Ramos (cell line): Measurements from ENCODE around the gene TSPAN1.
"Not testable (repeated sequence)": the region's sequence is repeated elsewhere in the genome, so short reads cannot be mapped to it uniquely, and the experiment has no call there.

Experiments
- in situ Hi-C: fragments of 300-500 bp; cut with MboI; formaldehyde crosslinking; loops from one replicate; pipeline ENCODE4 v1.14.3; 2022; ENCODE audit warnings: low sequenced_read_pairs; ENCODE audit not compliant: unreplicated experiment

TSPAN1 gene

DNA sequence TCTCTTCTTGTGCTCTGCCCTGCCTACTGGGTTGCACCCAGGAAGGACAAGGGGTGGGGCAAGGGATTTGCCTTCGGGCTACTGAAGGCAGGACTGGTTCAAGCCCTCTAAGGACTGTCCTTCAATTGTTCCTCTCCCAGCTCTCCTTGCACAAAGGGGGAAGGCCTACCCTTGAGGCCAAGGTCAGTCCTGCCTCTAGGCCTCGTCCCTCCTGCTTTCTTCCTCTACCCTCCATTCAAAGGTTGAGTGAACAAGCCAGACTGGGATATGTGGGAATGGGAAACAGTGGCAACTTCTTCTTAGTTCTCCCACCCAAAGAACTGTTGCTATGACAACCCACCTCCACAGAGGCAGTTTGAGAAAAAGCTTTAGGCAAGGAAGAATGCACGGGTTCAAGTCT is 30.9 kb downstream of the TSPAN1 start:
- in situ Hi-C loops: loop anchor here (25.0 kb wide), 1 partner anchor 1193 kb away; the partner anchor contains the start of genes HECTD3 and UROD

DNA sequence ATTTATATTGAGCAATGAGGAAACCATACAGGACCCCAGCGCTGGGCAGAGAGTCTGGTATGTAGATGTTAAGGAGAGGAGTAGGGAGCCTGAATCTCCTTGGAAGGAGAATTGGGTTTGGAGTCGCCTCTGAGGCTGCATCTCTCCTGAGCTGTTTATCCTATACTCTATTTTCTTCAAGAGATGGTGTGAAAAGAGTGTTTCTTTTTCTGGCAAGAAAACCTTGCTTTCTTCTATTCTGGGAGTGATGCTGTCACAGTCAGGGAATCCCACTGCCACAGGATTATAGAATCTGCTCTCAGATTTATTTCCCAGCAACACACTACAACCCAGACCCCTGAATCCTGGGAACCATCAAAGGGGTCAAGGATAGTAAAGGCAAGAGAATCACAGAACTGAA is 31.5 kb downstream of the TSPAN1 start:
- in situ Hi-C loops: loop anchor here (25.0 kb wide), 1 partner anchor 1194 kb away; the partner anchor contains the start of genes HECTD3 and UROD

DNA sequence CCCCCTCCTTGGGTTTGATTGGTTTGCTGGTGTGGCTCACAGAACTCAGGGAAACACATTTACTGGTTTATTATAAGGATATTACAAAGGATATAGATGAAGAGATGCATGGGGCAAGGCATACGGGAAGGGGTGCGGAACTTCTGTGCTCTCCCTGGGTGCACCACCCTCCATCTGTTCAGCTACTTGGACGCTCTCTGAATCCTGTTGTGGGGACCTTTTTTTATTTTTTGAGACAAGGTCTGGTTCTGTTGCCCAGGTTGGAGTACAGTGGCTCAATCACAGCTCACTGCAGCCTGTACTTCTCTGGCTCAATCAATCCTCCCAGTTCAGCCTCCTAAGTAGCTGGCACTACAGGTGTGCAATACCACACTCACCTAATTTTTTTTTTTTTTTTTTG is 35.7 kb downstream of the TSPAN1 start:
- in situ Hi-C loops: loop anchor here (25.0 kb wide), 1 partner anchor 1198 kb away; the partner anchor contains the start of genes HECTD3 and UROD

DNA sequence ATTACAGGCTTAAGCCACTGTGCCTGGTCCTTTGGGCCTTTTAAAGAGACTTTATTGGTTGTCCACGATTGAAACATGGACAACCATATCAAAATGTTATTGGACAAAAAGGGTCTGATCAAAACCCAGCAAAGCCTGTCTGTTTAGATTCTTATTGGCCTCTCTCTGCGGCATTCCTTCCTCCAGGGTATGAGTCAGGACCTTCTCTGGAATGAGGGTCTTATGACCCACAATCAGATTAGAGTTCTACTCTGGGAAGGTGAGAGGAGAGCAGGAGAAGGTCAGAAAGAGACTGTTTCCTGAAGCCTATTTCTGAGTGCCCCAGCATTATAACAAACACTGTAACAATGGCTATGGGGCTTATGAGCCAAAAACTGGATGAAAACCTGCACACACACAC is 36.2 kb downstream of the TSPAN1 start:
- in situ Hi-C loops: loop anchor here (25.0 kb wide), 1 partner anchor 1199 kb away; the partner anchor contains the start of genes HECTD3 and UROD

DNA sequence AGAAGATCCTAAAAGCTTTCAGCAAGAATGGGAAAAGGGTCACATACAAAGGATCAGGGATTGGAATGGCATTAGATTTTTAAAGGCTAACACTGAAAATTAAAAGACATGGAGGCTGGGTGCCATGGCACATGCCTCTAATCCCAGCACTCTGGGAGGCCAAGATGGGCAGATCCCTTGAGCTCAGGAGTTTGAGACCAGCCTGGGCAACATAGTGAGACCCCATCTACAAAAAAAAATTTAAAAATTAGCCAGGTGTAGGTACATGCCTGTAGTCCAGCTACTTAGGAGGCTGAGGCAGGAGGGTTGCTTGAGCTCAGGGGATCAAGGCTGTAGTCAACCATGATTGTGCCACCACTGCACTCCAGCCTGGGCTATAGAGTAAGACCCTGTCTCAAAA is 40.6 kb downstream of the TSPAN1 start:
- in situ Hi-C loops: loop anchor here (25.0 kb wide), 1 partner anchor 1203 kb away; the partner anchor contains the start of genes HECTD3 and UROD

DNA sequence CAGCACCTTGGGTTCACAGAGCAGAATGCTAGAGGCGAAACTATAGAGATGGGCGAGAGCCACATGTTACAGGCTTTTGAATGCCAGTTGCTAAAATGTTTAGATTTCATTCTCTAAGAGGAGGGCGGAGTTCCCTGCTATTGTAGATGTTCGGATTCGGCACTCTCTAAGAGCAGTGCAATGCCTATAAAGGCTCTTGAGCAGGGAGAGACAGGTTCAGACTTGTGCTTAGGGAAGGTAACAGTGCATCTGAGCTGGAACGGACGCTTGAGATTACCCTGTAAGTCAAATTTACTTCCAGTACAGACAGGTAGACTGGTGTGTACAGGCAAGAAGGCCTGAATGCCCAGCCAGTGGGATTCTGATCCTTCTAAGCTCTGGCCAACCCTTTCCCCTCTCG is 43.6 kb downstream of the TSPAN1 start:
- in situ Hi-C loops: loop anchor here (25.0 kb wide), 1 partner anchor 1206 kb away; the partner anchor contains the start of genes HECTD3 and UROD

DNA sequence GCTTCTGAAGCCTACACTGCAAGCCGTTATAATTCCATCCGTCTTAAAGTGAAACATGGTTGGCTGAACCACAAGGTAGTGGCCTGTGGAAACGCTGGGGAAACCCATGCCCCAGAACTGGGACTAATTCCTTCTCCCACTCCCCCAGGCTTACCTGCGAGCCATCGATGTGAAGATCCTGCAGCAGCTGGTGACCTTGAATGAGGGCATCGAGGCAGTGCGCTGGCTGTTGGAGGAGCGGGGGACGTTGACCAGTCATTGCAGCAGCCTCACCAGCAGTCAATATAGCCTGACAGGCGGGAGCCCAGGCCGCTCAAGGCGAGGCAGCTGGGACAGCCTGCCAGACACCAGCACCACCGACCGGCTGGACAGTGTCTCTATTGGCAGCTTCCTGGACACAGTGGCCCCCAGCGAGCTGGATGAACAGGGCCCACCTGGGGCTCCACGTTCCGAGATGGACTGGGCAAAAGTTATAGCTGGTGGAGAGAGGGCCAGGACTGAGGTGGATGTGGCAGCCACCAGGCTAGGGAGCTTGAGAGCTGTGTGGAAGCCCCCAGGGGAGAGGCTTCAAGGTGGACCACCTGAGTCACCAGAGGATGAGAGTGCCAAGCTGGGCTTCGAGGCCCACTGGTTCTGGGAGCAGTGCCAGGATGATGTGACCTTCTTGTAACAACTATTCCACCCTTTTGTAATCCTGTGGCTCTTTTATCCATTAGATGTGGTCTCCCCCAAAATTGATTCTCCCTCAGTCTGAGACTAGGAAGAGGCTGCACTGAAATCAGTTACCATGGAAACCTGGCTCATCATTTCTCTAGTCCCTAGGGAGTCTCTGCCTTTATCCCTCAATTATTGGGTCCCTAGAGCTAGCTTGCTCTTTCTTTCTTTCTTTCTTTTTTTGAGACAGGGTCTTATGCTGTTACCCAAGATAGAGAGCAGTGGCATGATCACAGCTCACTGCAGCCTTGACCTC is 44.9 kb downstream of the TSPAN1 start:
- in situ Hi-C loops: loop anchor here (25.0 kb wide), 1 partner anchor 1208 kb away; the partner anchor contains the start of genes HECTD3 and UROD

DNA sequence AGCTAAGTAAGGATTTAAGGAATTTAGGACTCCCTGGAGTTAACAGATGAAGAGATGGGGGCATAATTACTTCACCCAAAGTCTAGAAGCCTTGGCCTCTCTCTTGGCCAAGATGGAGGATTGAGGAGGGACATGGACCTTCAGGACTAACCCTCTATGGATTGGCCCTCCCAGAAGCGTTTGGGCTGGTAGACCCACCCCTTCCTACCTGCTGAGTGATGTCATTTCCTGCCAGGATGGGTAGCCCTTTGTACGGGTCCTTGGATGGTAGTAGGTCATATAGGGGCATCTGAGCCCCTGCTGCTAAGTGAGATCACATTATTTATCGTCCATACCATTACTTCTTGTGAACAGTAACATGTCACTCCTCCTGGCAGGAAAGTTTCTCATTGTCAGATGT is 45.9 kb downstream of the TSPAN1 start:
- in situ Hi-C loops: loop anchor here (25.0 kb wide), 1 partner anchor 1209 kb away; the partner anchor contains the start of genes HECTD3 and UROD

DNA sequence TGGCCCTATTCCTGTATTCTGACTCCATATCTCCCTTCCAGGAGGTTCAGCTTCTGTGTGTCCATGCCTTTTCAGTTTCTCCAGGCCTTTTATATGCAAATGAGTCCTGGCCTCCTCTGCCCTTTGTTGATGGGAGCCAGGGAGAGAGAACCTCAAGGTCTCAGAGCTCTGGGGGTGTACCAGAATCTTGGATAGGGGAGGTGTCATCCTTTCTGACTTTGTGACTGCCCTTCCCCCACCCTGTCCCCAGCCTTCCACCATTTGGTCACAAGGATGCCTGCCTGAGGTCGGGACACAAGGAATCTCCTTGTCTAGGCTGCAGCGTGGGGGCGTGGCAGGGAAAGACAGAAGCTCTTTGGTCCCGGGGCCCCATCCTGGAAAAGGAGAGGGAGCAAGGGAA is 46.9 kb downstream of the TSPAN1 start:
- in situ Hi-C loops: loop anchor here (25.0 kb wide), 1 partner anchor 1209 kb away; the partner anchor contains the start of genes HECTD3 and UROD

DNA sequence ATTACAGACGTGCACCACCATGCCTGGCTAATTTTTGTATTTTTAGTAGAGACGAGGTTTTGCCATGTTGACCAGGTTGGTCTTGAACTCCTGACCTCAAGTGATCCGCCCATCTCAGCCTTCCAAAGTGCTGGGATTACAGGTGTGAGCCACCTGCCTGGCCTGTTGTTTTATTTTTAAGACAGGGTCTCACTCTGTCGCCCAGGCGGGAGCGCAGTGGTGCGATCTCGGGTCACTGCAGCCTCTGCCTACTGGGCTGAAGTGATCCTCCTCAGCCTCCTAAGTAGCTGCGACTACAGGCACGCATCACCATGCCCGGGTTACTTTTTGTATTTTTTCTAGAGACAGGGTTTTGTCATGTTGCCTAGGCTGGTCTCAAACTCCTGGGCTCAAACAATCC is 48.2 kb downstream of the TSPAN1 start:
- in situ Hi-C loops: loop anchor here (25.0 kb wide), 1 partner anchor 1211 kb away; the partner anchor contains the start of genes HECTD3 and UROD

DNA sequence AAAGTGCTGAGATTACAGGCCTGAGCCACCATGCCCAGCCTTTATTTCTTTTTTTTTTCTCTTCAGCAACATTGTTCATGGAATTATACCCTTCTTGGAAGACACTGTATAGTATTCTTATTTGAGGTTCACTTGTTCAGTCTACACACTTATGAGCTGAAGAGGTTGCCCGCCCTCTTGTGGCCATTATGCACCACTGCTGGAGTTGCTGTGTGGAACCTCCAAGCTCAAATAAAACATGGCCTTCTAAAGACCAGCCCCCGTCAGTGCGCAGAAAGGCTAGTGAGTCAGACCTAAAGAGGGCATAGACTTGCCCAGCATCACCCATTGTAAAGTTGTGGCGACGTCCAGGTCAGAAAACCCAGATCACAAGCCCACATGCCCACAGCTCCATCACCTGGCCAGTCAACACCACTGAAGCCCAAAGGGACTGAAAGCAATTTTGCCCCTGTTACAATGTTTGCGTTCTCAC is 48.6 kb downstream of the TSPAN1 start:
- in situ Hi-C loops: loop anchor here (25.0 kb wide), 1 partner anchor 1211 kb away; the partner anchor contains the start of genes HECTD3 and UROD

DNA sequence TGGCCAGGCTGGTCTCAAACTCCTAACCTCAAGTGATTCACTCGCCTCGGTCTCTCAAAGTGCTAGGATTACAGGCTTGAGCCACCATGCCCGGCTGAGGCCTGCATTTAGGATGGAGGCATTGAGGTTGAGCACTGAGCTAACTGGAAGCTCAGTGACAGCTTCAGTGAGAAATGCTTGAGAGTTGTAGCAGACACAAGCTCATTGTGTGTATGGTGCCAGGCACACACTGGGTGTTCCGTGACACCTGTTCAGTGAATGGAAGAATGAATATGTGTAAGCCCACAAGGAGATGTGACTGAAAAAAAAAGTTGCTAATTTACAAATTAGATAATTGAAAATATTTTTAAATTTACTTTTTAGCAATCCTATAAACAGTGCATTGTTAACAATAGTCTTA is 50.1 kb downstream of the TSPAN1 start:
- in situ Hi-C loops: loop anchor here (25.0 kb wide), 1 partner anchor 1213 kb away; the partner anchor contains the start of genes HECTD3 and UROD

DNA sequence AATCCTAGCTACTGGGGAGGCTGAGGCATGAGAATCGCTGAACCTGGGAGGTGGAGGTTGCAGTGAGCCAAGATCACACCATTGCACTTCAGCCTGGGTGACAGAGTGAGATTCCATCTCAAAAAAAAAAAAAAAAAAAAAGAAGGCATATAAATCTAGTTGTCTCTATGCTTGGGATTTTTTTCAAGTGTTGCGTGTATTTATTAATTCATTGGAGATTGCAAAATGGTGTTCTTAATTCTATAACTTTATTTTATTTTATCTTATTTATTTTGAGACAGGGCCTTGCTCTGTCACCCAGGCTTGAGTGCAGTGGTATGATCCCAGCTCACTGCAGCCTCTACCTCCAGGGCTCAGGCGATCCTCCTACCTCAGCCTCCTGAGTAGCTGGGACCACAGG is 56.3 kb downstream of the TSPAN1 start:
- in situ Hi-C loops: not testable (repeated sequence)
